Thyroid gland (tissue), 4 donors: ENCODE results near the gene RAI2.

Experiments used
- CTCF ChIP-seq, 6 experiments: fragments of 200-600 bp in 3 of 6; fragments of 450-650 bp in 3 of 6; sonication (generic) in 3 of 6; IDR thresholded peaks; one replicate each; pipeline ENCODE4 v1.5.1; 2016 to 2019; ENCODE audit warnings: antibody characterized with exemption in 6 of 6, mild to moderate bottlenecking in 2 of 6, inconsistent platforms in 1 of 6, moderate library complexity in 1 of 6
- POLR2A ChIP-seq, 2 donors: fragments of 450-650 bp; IDR thresholded peaks; one replicate each; pipeline ENCODE4 v1.6.1; 2017; ENCODE audit warnings: antibody characterized with exemption in 2 of 2, mild to moderate bottlenecking in 2 of 2, moderate library complexity in 1 of 2

- TF ChIP-seq CTCF (IDR thresholded peaks at IDR 0.05) (no peak), POLR2A (IDR thresholded peaks at IDR 0.05) (no peak)
These were observed 47.0 kb downstream of the RAI2 start for GRCh38 chrX:17814059-17814458.
